Suprapubic skin (tissue), 4 donors: ENCODE measurements around the gene TSPAN33. TPM values are rescaled to one million over a fixed set of nuclear protein-coding genes. Genes with fewer than 3 reads are reported as not detected.
A peak's percentile ranks its signal among the peaks of the same experiment; 100 is the strongest.
"Not testable (repeated sequence)": the region's sequence is repeated elsewhere in the genome, so short reads cannot be mapped to it uniquely, and the experiment has no call there.

Experiments
- DNase-seq, 2 donors: peaks; one replicate each; pipeline ENCODE4 v3.0.0-alpha.2; 2019; ENCODE audit warnings: low spot score in 2 of 2
- H3K27ac ChIP-seq: fragments of 200-600 bp; sonication (generic); one replicate; pipeline ENCODE4 v1.5.1; 2019
- H3K27me3 ChIP-seq: fragments of 200-600 bp; sonication (generic); one replicate; pipeline ENCODE4 v1.5.1; 2019
- H3K36me3 ChIP-seq: fragments of 200-600 bp; sonication (generic); one replicate; pipeline ENCODE4 v1.5.1; 2019
- H3K4me1 ChIP-seq: fragments of 200-600 bp; sonication (generic); one replicate; pipeline ENCODE4 v1.5.1; 2019
- H3K4me3 ChIP-seq: fragments of 200-600 bp; sonication (generic); one replicate; pipeline ENCODE4 v1.5.1; 2019; ENCODE audit warnings: mild to moderate bottlenecking
- H3K9me3 ChIP-seq: fragments of 200-600 bp; sonication (generic); one replicate; pipeline ENCODE4 v1.5.1; 2019
- EP300 ChIP-seq: sonication (generic); formaldehyde crosslinking; IDR thresholded peaks from one replicate; pipeline ENCODE4 v1.6.1; 2017; ENCODE audit warnings: antibody characterized with exemption
- POLR2A ChIP-seq, 2 donors: fragments of 450-650 bp; IDR thresholded peaks; one replicate each; pipeline ENCODE4 v1.6.1; 2017; ENCODE audit warnings: antibody characterized with exemption in 2 of 2, mild to moderate bottlenecking in 2 of 2, moderate library complexity in 2 of 2
- POLR2AphosphoS5 ChIP-seq, 3 donors: sonication (generic); formaldehyde crosslinking; IDR thresholded peaks; one replicate each; pipeline ENCODE4 v1.6.1; 2017; ENCODE audit warnings: antibody characterized with exemption in 3 of 3
- WGBS: methylation state at CpG from one replicate; pipeline ENCODE4 v1.1.5; 2018; 5-methylcytosine and 5-hydroxymethylcytosine counted together
- total RNA-seq, 4 donors: library from RNA; depleted of rRNA; stranded (reverse); fragments of >200 nt; gene quantifications; one replicate each; pipeline ENCODE4 v1.1.0, GENCODE V29; 2016
- TF ChIP-seq, protein P1 (sequence below), 2 donors: fragments of 200-600 bp in 1 of 2; fragments of 450-650 bp in 1 of 2; sonication (generic) in 1 of 2; IDR thresholded peaks; one replicate each; pipeline ENCODE4 v1.5.1; 2016 to 2019; ENCODE audit warnings: antibody characterized with exemption in 2 of 2, mild to moderate bottlenecking in 1 of 2, moderate library complexity in 1 of 2

Gene TSPAN33
- total RNA-seq, 4 donors from 2014 or later: 9.1 to 17.9 (median 11.1) TPM

- WGBS: 13% methylated on average over 11 of the region's 47 CpGs
- no peak for DNase-seq
- Histone ChIP-seq H3K9me3 (no peaks in the 10 kb centered on the region), H3K4me3 (peak overlapping the region; percentile 44), H3K36me3 (no peaks in the 10 kb centered on the region), H3K27ac (peak overlapping the region; percentile 4), H3K4me1 (peaks cover 16% of the 10 kb centered on the region), H3K27me3 (no peaks in the 10 kb centered on the region)
- TF ChIP-seq, protein P1, sequence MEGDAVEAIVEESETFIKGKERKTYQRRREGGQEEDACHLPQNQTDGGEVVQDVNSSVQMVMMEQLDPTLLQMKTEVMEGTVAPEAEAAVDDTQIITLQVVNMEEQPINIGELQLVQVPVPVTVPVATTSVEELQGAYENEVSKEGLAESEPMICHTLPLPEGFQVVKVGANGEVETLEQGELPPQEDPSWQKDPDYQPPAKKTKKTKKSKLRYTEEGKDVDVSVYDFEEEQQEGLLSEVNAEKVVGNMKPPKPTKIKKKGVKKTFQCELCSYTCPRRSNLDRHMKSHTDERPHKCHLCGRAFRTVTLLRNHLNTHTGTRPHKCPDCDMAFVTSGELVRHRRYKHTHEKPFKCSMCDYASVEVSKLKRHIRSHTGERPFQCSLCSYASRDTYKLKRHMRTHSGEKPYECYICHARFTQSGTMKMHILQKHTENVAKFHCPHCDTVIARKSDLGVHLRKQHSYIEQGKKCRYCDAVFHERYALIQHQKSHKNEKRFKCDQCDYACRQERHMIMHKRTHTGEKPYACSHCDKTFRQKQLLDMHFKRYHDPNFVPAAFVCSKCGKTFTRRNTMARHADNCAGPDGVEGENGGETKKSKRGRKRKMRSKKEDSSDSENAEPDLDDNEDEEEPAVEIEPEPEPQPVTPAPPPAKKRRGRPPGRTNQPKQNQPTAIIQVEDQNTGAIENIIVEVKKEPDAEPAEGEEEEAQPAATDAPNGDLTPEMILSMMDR (IDR thresholded peaks at IDR 0.05): no peak
- TF ChIP-seq EP300 (no peak), POLR2AphosphoS5 (IDR thresholded peaks at IDR 0.05) (no peak), POLR2A (IDR thresholded peaks at IDR 0.05) (no peak)
Measured at GRCh38 chr7:129169171-129169671, 24.7 kb downstream of the TSPAN33 start.

DNA sequence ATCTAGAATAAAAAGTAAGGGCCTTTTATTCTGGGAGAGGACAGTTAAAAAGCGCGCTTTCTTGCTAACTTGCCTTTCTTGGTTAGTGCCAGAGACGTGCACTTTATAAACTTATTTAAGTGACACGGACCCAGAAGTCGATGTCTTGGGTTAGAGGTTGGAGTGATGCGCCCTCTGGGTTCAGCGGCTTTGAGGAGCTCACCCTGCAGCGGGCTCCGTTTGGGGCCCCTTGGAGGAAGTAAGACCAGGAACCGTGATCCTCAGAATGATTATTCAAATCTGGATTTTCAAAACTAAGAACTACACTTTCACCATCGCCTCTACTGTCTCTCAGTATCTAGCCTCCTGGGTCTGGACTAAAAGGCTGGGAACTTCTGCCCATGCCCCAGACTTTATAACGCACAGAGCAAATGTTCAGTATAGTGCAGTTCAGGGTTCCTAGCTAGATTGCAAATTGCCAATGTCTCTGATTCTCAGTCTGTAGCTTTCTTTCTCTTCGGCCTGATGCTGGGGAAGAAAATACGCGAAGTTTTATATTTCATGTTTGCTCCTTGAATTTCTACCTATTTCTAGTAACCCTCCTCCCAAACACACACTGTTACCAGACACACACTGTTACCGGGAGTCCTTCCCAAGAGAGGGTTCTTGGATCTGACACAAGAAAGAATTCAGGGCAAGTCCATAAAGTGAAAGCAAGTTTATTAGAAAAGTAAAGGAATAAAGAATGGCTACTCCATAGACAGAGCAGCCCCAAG, 25.4 kb downstream of the TSPAN33 start:
- DNase-seq: no peak
- Histone ChIP-seq H3K9me3 (no peaks in the 10 kb centered on the region), H3K4me3 (peak overlapping the region; percentile 44), H3K36me3 (no peaks in the 10 kb centered on the region), H3K27me3 (no peaks in the 10 kb centered on the region), H3K4me1 (peaks cover 16% of the 10 kb centered on the region), H3K27ac (peak overlapping the region; percentile 4)
- TF ChIP-seq, protein P1 (IDR thresholded peaks at IDR 0.05): no peak
- no peak for TF ChIP-seq EP300
- no peak for TF ChIP-seq POLR2A (IDR thresholded peaks at IDR 0.05)
- TF ChIP-seq POLR2AphosphoS5 (IDR thresholded peaks at IDR 0.05): no peak
- WGBS: 54% methylated on average over 16 of the region's 16 CpGs

DNA sequence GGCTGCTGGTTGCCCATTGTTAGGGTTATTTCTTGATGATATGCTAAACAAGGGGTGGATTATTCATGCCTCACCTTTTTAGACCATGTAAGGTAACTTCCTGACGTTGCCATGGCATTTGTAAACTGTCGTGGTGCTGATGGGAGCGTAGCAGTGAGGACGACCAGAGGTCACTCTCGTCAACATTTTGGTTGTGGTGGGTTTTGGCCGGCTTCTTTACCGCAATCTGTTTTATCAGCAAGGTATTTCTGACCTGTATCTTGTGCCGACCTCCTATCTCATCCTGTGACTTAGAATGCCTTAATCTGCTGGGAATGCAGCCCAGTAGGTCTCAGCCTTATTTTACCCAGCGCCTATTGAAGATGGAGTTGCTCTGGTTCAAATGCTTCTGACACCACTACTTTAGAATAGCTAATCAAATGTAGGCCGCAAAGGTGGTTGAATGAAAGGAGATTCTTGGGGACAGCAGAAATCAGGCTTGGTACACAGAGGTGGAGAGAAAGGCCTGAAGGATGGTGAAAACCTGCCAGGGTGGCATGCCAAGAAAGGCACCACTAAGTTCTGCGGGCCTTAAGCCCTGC, 26.0 kb downstream of the TSPAN33 start:
- H3K27ac ChIP-seq: no peak overlapping the region
- DNase-seq: no peak
- no peaks in the 10 kb centered on the region for H3K9me3 ChIP-seq
- TF ChIP-seq EP300 (no peak), POLR2A (IDR thresholded peaks at IDR 0.05) (no peak), POLR2AphosphoS5 (IDR thresholded peaks at IDR 0.05) (no peak)
- TF ChIP-seq, protein P1 (IDR thresholded peaks at IDR 0.05): no peak
- H3K4me1 ChIP-seq: peaks cover 16% of the 10 kb centered on the region
- H3K4me3 ChIP-seq: no peak overlapping the region
- no peaks in the 10 kb centered on the region for H3K27me3 ChIP-seq
- WGBS: 94% methylated on average over 11 of the region's 11 CpGs
- H3K36me3 ChIP-seq: no peaks in the 10 kb centered on the region

DNA sequence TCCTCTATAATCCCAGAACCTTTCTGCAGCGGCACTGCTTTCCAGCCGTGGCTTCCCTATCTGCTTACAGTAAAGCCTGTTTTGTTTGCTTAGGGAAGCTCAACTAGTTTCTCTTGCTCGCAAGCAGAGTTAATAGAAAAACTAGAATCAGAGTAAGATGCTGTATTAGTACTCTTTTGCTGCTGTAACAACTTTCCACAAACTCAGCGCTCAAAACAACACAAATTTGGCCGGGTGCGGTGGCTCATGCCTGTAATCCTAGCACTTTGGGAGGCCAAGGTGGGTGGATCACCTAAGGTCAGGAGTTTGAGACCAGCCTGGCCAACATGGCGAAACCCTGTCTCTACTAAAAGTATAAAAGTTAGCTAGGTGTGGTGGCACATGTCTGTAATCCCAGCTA, 29.4 kb downstream of the TSPAN33 start:
- not testable (repeated sequence) for DNase-seq, H3K4me1 ChIP-seq, H3K27me3 ChIP-seq, H3K36me3 ChIP-seq, H3K4me3 ChIP-seq, H3K27ac ChIP-seq, H3K9me3 ChIP-seq
- 98% methylated on average over 7 of the region's 7 CpGs for WGBS

GRCh38 chr7:129176916-129177710, 32.6 kb downstream of the TSPAN33 start:
- DNase-seq: no peak
- Histone ChIP-seq H3K4me1 (no peaks in the 10 kb centered on the region), H3K36me3 (no peaks in the 10 kb centered on the region), H3K9me3 (no peaks in the 10 kb centered on the region), H3K27me3 (peaks cover 4% of the 10 kb centered on the region), H3K4me3 (no peak overlapping the region), H3K27ac (no peak overlapping the region)
- TF ChIP-seq EP300: no peak
- no peak for TF ChIP-seq POLR2A (IDR thresholded peaks at IDR 0.05)
- TF ChIP-seq POLR2AphosphoS5 (IDR thresholded peaks at IDR 0.05): no peak
- TF ChIP-seq, protein P1 (IDR thresholded peaks at IDR 0.05): no peak
- 41% methylated on average over 11 of the region's 11 CpGs for WGBS
